Thyroid gland (tissue), 4 donors: ENCODE measurements around the gene SEMA5B. TPM values are rescaled to one million over a fixed set of nuclear protein-coding genes. Genes with fewer than 3 reads are reported as not detected.

Experiments used
- DNase-seq, 2 donors: peaks; one replicate each; pipeline ENCODE4 v3.0.0-alpha.2; 2019
- H3K27ac ChIP-seq, 3 donors: fragments of 200-600 bp; sonication (generic); 1 replicate in 2 of 3; 2 replicates in 1 of 3; pipeline ENCODE4 v1.5.1; 2016 to 2019; ENCODE audit warnings: mild to moderate bottlenecking in 1 of 3, moderate library complexity in 1 of 3
- H3K27me3 ChIP-seq: fragments of 200-600 bp; sonication (generic); one replicate; pipeline ENCODE4 v1.5.1; 2019
- H3K36me3 ChIP-seq, 2 donors: fragments of 200-600 bp; sonication (generic); one replicate each; pipeline ENCODE4 v1.5.1; 2016 to 2019
- H3K4me1 ChIP-seq, 2 donors: fragments of 200-600 bp; sonication (generic); one replicate each; pipeline ENCODE4 v1.5.1; 2017 to 2019
- H3K4me3 ChIP-seq, 3 donors: fragments of 200-600 bp; sonication (generic); replicated peaks in 1 of 3; 1 replicate in 2 of 3; 2 replicates in 1 of 3; pipeline ENCODE4 v1.5.1; 2016; ENCODE audit warnings: mild to moderate bottlenecking in 1 of 3
- H3K9me3 ChIP-seq: fragments of 200-600 bp; sonication (generic); one replicate; pipeline ENCODE4 v1.5.1; 2017
- CTCF ChIP-seq, 6 experiments: fragments of 200-600 bp in 3 of 6; fragments of 450-650 bp in 3 of 6; sonication (generic) in 3 of 6; IDR thresholded peaks; one replicate each; pipeline ENCODE4 v1.5.1; 2016 to 2019; ENCODE audit warnings: antibody characterized with exemption in 6 of 6, mild to moderate bottlenecking in 2 of 6, inconsistent platforms in 1 of 6, moderate library complexity in 1 of 6
- POLR2A ChIP-seq, 2 donors: fragments of 450-650 bp; IDR thresholded peaks; one replicate each; pipeline ENCODE4 v1.6.1; 2017; ENCODE audit warnings: antibody characterized with exemption in 2 of 2, mild to moderate bottlenecking in 2 of 2, moderate library complexity in 1 of 2
- WGBS, 2 donors: methylation state at CpG; one replicate each; pipeline ENCODE4 v1.1.5; 2017; 5-methylcytosine and 5-hydroxymethylcytosine counted together
- intact Hi-C: fragments of 100-400 bp; cut with DNase I; formaldehyde crosslinking; loops from one replicate; pipeline ENCODE4 v1.15.1; 2023
- total RNA-seq, 4 donors: library from RNA; depleted of rRNA; stranded (reverse); fragments of >200 nt; gene quantifications; one replicate each; pipeline ENCODE4 v1.2.3, GENCODE V29; 2016

Gene SEMA5B
- total RNA-seq, 4 donors from 2014 or later, result 0.56 to 5.3 (median 0.63) TPM

- 59 to 74% methylated on average over 12 of the region's 12 CpGs for WGBS, 2 donors
Observed at GRCh38 chr3:123068601-123069381, 41.2 kb upstream of the SEMA5B start.

GRCh38 chr3:123067689-123068600, 40.4 kb upstream of the SEMA5B start:
- H3K9me3 ChIP-seq, result no peaks in the 10 kb centered on the region
- H3K4me1 ChIP-seq, result peaks cover 30 to 43% of the 10 kb centered on the region in 2 donors
- TF ChIP-seq POLR2A (IDR thresholded peaks at IDR 0.05) (no peak), CTCF (IDR thresholded peaks at IDR 0.05) (no peak)
- DNase-seq, result no peak
- no peaks in the 10 kb centered on the region for H3K36me3 ChIP-seq
- H3K4me3 ChIP-seq, result peak overlapping the region; percentile 31 to 84 (median 54)
- intact Hi-C loops, result no loop called here
- H3K27me3 ChIP-seq, result no peaks in the 10 kb centered on the region
- 24 to 39% methylated on average over 19 to 24 of the region's 24 CpGs for WGBS, 2 donors
- H3K27ac ChIP-seq, result peak overlapping the region in 2 of 3 donors; percentile 53 to 79

More at GRCh38 chr3:123068601-123069381, 41.2 kb upstream of the SEMA5B start:
- H3K4me1 ChIP-seq, result peaks cover 30 to 43% of the 10 kb centered on the region in 2 donors
- H3K9me3 ChIP-seq, result no peaks in the 10 kb centered on the region
- TF ChIP-seq POLR2A (IDR thresholded peaks at IDR 0.05) (no peak), CTCF (IDR thresholded peaks at IDR 0.05) (no peak)
- no peak for DNase-seq
- intact Hi-C loops, result no loop called here
- peak overlapping the region in 1 of 3 donors; percentile 84 for H3K4me3 ChIP-seq
- peak overlapping the region in 1 of 3 donors; percentile 36 for H3K27ac ChIP-seq
- H3K27me3 ChIP-seq, result no peaks in the 10 kb centered on the region
- no peaks in the 10 kb centered on the region for H3K36me3 ChIP-seq

GRCh38 chr3:123066896-123067688, 39.5 kb upstream of the SEMA5B start, which contains the start of gene PDIA5:
Gene PDIA5, plus strand, starts transcription at chr3:123067025. Its CDS starts 140 bp downstream, at chr3:123067165.
- TF ChIP-seq POLR2A (IDR thresholded peaks at IDR 0.05) (peak; percentile 47 to 87), CTCF (IDR thresholded peaks at IDR 0.05) (no peak)
- H3K27ac ChIP-seq, result peak within 1 kb of the TSS in 2 of 3 donors; percentile 53 to 79
- 1% methylated on average over 13 to 39 of the region's 72 CpGs for WGBS, 2 donors
- intact Hi-C loops, result no loop called here
- peak within 1 kb of the TSS; percentile 31 to 84 (median 54) for H3K4me3 ChIP-seq
- peaks cover 29 to 37% of the 10 kb centered on the region in 2 donors for H3K4me1 ChIP-seq
- H3K36me3 ChIP-seq, result no peaks in the 10 kb centered on the region
- peak; percentile 93 to 95 for DNase-seq
- no peaks in the 10 kb centered on the region for H3K9me3 ChIP-seq
- H3K27me3 ChIP-seq, result no peaks in the 10 kb centered on the region

- TF ChIP-seq POLR2A (IDR thresholded peaks at IDR 0.05) (no peak), CTCF (IDR thresholded peaks at IDR 0.05) (no peak)
- H3K27me3 ChIP-seq, result no peaks in the 10 kb centered on the region
- no peaks in the 10 kb centered on the region for H3K9me3 ChIP-seq
- peaks cover 24 to 32% of the 10 kb centered on the region in 2 donors for H3K4me1 ChIP-seq
- DNase-seq, result no peak
- H3K27ac ChIP-seq, result peak overlapping the region in 1 of 3 donors; percentile 79
- peak overlapping the region in 2 of 3 donors; percentile 54 to 84 for H3K4me3 ChIP-seq
- intact Hi-C loops, result no loop called here
- WGBS, 2 donors, result 11 to 19% methylated on average over 6 of the region's 6 CpGs
- no peaks in the 10 kb centered on the region for H3K36me3 ChIP-seq
Observed at GRCh38 chr3:123066599-123066895, 39.0 kb upstream of the SEMA5B start.
